Subcutaneous adipose tissue (tissue), 4 donors: ENCODE measurements around the gene CPSF7. TPM values are rescaled to one million over a fixed set of nuclear protein-coding genes. Genes with fewer than 3 reads are reported as not detected.

ENCODE experiments used
- total RNA-seq, 4 donors: library from RNA; depleted of rRNA; stranded (reverse); fragments of >200 nt; gene quantifications; one replicate each; pipeline ENCODE4 v1.1.0, GENCODE V29; 2016
- TF ChIP-seq, protein P1 (sequence below): fragments of 450-650 bp; IDR thresholded peaks from one replicate; pipeline ENCODE4 v1.5.1; 2016; ENCODE audit warnings: low read depth, mild to moderate bottlenecking, control low read depth, antibody characterized with exemption, moderate library complexity

The CPSF7 gene
- total RNA-seq, 4 donors from 2014 or later = 33.0 to 49.5 (median 40.5) TPM

DNA sequence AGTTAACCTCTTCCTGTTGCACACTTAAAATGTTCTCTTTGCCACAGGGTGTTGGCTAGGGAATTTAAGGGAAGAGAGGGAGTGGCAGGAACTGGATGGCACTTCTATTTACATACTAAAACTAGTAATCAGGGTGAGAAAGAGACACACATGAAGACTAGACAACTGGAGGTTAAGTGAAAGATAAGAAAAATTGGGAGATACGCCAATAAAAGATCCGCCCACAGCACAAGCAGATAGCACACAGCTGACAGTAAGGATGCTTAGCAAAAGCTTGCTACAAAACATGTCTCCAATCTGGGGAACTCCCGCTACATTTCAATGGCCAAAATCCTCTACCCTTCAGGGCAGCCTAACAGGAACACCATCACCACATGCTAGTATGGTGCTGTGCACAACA lies 12.8 kb downstream of the CPSF7 start:
- TF ChIP-seq, protein P1, sequence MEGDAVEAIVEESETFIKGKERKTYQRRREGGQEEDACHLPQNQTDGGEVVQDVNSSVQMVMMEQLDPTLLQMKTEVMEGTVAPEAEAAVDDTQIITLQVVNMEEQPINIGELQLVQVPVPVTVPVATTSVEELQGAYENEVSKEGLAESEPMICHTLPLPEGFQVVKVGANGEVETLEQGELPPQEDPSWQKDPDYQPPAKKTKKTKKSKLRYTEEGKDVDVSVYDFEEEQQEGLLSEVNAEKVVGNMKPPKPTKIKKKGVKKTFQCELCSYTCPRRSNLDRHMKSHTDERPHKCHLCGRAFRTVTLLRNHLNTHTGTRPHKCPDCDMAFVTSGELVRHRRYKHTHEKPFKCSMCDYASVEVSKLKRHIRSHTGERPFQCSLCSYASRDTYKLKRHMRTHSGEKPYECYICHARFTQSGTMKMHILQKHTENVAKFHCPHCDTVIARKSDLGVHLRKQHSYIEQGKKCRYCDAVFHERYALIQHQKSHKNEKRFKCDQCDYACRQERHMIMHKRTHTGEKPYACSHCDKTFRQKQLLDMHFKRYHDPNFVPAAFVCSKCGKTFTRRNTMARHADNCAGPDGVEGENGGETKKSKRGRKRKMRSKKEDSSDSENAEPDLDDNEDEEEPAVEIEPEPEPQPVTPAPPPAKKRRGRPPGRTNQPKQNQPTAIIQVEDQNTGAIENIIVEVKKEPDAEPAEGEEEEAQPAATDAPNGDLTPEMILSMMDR = no peak

DNA sequence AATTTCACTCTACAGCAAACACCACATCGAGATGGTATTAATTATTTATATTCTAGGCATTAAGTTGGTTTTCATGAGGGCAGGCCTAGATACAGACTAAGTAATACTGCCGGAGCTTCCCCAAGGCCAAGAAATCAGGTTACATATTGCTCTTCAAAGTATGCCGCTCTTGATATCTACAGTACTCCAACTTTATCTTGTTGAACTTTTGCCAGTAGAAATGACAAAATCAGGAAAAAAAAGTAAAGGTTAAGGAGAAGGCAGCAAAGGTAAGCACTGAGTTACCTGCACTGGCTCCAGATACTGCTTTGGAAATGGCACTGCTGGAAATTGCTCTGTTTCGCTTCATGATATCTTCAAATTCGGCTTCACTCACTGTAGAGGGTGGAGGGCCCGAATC lies 14.4 kb downstream of the CPSF7 start:
- TF ChIP-seq, protein P1 = no peak

DNA sequence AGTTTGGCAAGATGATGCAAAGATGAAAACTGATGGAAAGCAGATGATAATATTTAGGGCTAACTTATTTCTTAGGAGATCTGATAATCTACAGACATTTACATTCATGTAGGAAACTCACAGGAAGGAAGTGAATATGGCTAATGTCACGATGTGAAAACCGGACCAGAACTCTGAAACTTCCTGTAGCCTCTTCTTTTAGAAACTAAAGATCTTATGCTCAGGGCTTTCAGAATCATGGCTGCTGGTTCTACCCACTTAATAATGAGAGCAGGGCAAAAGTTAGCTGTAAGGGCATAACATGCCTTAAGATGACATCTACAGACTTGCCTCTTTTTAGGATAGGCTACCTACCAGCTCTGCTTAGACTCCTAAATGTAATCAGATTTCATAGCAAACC lies 15.2 kb downstream of the CPSF7 start:
- TF ChIP-seq, protein P1 = no peak

GRCh38 chr11:61413496-61413895 lies 16.3 kb downstream of the CPSF7 start:
- TF ChIP-seq, protein P1 = no peak

DNA sequence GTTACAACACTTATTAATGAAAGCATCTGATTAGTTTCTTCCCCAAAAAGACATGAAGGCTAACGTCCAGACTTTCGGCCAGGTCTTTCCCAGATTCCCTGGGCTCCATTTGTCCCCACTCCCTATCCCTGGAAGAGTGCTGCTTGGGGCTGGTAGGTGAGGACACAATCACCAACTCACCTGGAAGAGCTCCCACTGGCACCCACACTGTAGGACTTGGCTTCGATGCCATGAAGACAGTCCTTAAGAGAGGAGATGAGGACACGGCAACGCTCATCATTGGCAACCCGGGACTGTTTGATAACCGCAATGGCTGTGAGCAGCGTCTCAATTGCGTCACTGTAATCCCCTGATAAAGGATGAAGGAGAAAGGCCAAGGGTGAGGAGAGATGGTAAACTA lies 18.2 kb downstream of the CPSF7 start:
- TF ChIP-seq, protein P1 = no peak

DNA sequence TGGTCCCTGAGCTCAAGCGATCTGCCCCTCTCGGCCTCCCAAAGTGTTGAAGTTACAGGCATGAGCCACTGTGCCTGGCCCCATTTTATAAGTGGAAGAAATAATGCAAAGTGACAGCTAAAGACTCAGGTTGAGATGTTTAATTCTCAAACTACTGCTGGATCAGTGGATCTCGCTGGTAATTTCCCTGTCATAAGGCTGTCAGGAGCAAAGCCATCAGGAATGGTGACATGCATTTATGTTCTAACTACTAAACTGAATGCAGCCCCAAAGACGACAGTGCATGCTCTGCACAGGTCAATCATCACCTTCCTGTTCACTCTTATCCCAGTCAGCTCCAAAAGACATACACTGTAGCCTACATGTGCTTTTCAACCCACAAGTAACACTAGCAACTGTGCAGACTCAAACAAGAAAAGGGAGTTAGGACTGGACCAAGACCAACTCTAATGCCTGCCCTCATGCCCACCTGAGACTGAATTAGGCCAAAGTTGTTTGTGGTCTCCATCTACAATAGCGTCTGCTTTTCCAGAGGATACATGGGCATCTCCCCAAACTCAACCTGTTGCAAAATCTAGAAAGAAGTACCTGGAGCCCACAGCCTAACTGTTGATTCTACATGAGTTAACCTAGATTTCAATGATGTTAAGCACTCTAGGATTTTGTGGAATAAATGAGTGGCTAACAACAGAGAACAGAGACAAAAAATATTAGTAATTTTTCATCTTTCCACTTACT lies 22.6 kb downstream of the CPSF7 start:
- TF ChIP-seq, protein P1 = no peak

GRCh38 chr11:61406067-61406466 lies 23.7 kb downstream of the CPSF7 start:
- TF ChIP-seq, protein P1 = no peak
